ENCODE results near the gene AIFM3.
"Not testable (repeated sequence)": the region's sequence is repeated elsewhere in the genome, so short reads cannot be mapped to it uniquely, and the experiment has no call there.

AIFM3 gene

GRCh38 chr22:20992056-20992442 is 25.0 kb downstream of the AIFM3 start:
- no peak for DNase-seq

GRCh38 chr22:20992456-20993303 is 25.6 kb downstream of the AIFM3 start:
- DNase-seq, result no peak

GRCh38 chr22:20993304-20994127 is 26.5 kb downstream of the AIFM3 start:
- no peak for DNase-seq

- DNase-seq, result no peak
Observed at GRCh38 chr22:20994128-20994901, 27.3 kb downstream of the AIFM3 start.

- DNase-seq, result no peak
Observed at GRCh38 chr22:20994902-20995241, 27.8 kb downstream of the AIFM3 start.

- DNase-seq, result no peak
Observed at GRCh38 chr22:20995329-20996030, 28.4 kb downstream of the AIFM3 start.

GRCh38 chr22:20996031-20996410 is 29.0 kb downstream of the AIFM3 start:
- DNase-seq, result no peak

- DNase-seq, result no peak
Observed at GRCh38 chr22:20996598-20997535, 29.8 kb downstream of the AIFM3 start.

- no peak for DNase-seq
Observed at GRCh38 chr22:20997536-20998257, 30.6 kb downstream of the AIFM3 start.

- no peak for DNase-seq
Observed at GRCh38 chr22:20998411-20999336, 31.6 kb downstream of the AIFM3 start.

GRCh38 chr22:20999350-21000206 is 32.5 kb downstream of the AIFM3 start:
- DNase-seq, result no peak

- no peak for DNase-seq
Observed at GRCh38 chr22:21000207-21000986, 33.3 kb downstream of the AIFM3 start.

GRCh38 chr22:21000987-21001600 is 34.0 kb downstream of the AIFM3 start:
- no peak for DNase-seq

GRCh38 chr22:21001601-21002325 is 34.7 kb downstream of the AIFM3 start, which contains the start of gene THAP7:
Gene THAP7, minus strand, starts transcription at chr22:21002118. Its CDS starts 207 bp downstream, at chr22:21001911.
- peak; percentile 90 to 95 for DNase-seq

- DNase-seq, result no peak
Observed at GRCh38 chr22:21003782-21004181, 36.7 kb downstream of the AIFM3 start.

GRCh38 chr22:21009208-21009607 is 42.2 kb downstream of the AIFM3 start:
- not testable (repeated sequence) for DNase-seq

Data from hippocampal formation (tissue), 2 donors.